ENCODE data around the gene FBXL19. TPM values are rescaled to one million over a fixed set of nuclear protein-coding genes. Genes with fewer than 3 reads are reported as not detected.

FBXL19 gene
- total and polyA plus RNA-seq, 2 of the 13 experiments (the other 11 are each of a cell fraction or from before 2014, with no cell fraction given): 6.0 to 13.7 TPM

DNA sequence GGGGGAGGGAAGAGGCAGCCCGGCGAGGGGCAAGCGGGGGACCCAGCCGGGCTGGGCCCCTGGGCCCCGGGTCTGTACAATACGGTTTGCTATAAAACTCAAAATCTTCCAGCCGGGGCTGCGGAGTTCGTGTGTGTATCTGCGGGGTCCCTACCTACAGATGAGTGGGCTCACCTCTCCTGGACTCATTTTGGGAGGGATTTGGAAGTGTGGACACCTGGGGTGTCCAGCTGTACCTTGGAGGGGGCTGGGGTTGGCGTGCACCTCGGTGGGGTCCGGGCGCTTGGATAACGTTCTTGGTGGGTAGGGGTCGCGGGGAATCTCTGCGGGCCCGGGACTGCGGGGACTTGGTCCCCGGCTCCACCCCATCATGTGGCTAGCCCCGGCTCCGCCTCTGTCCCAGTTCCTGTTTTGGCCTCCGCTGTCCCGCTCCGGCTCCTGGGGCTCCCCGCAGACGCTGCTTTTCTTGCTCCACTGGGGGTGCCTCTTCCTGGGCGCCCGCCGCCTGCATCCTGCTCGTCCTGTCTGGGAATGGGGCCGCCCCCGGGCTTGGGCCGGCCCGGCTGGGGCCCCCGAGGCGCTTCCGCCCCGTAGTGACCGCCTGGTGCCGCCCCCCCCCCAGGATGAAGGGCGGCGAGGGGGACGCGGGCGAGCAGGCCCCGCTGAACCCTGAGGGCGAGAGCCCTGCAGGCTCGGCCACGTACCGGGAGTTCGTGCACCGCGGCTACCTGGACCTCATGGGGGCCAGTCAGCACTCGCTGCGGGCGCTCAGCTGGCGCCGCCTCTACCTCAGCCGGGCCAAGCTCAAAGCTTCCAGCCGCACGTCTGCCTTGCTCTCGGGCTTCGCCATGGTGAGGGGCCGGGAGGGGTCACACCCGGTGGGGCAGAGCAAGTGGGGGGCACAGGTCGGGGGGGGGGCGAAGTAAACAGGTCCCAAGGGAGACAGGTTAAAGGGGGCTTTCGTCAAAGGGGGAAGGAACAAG is 25.6 kb downstream of the FBXL19 start, which contains the start of gene ORAI3 (continued):
- TF ChIP-seq ELF3 (CRISPR knock-in tag; IDR thresholded peaks at IDR 0.05) (0 out of 2 replicates have a peak, but pooled peaks have one; percentile 37), ZNF256 (CRISPR knock-in tag; conservative IDR thresholded peaks at IDR 0.05) (0 out of 2 replicates have a peak, but pooled peaks have one; percentile 41), SNAPC2 (CRISPR knock-in tag; IDR thresholded peaks at IDR 0.05) (no peak), ZNF431 (CRISPR knock-in tag; IDR thresholded peaks at IDR 0.05; ENCODE audit: borderline replicate concordance, low read depth) (no peak; the same call in 1 of the 2 replicates), ZNF30 (CRISPR knock-in tag; IDR thresholded peaks at IDR 0.05) (no peak), TMF1 (CRISPR knock-in tag; IDR thresholded peaks at IDR 0.05; ENCODE audit: low read depth) (no peak; the same call in 1 of the 2 replicates), FOXO1 (CRISPR knock-in tag; IDR thresholded peaks at IDR 0.05) (no peak), ZNF138 (CRISPR knock-in tag; IDR thresholded peaks at IDR 0.05; ENCODE audit: low read depth) (peak; percentile 65), ZFP36 (IDR thresholded peaks at IDR 0.05; ENCODE audit: borderline replicate concordance, low read depth, low read length, partially characterized antibody) (no peak), SUZ12 (IDR thresholded peaks at IDR 0.05; ENCODE audit: low read depth, low read length) (no peak), STAT5B (CRISPR knock-in tag; IDR thresholded peaks at IDR 0.05) (0 out of 2 replicates have a peak, but pooled peaks have one; percentile 15), CBX2 (IDR thresholded peaks at IDR 0.05; ENCODE audit: low read depth, low read length) (no peak), CBX2 (CRISPR knock-in tag; IDR thresholded peaks at IDR 0.05; ENCODE audit: low read depth) (no peak), HOXA3 (CRISPR knock-in tag; IDR thresholded peaks at IDR 0.05) (peak; percentile 71)
- TF ChIP-seq, protein P1, sequence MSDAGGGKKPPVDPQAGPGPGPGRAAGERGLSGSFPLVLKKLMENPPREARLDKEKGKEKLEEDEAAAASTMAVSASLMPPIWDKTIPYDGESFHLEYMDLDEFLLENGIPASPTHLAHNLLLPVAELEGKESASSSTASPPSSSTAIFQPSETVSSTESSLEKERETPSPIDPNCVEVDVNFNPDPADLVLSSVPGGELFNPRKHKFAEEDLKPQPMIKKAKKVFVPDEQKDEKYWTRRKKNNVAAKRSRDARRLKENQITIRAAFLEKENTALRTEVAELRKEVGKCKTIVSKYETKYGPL (CRISPR knock-in tag; IDR thresholded peaks at IDR 0.05): no peak
- TF ChIP-seq, protein P2, sequence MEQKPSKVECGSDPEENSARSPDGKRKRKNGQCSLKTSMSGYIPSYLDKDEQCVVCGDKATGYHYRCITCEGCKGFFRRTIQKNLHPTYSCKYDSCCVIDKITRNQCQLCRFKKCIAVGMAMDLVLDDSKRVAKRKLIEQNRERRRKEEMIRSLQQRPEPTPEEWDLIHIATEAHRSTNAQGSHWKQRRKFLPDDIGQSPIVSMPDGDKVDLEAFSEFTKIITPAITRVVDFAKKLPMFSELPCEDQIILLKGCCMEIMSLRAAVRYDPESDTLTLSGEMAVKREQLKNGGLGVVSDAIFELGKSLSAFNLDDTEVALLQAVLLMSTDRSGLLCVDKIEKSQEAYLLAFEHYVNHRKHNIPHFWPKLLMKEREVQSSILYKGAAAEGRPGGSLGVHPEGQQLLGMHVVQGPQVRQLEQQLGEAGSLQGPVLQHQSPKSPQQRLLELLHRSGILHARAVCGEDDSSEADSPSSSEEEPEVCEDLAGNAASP (CRISPR knock-in tag; IDR thresholded peaks at IDR 0.05; ENCODE audit: borderline replicate concordance): no peak
- TF ChIP-seq, protein P3, sequence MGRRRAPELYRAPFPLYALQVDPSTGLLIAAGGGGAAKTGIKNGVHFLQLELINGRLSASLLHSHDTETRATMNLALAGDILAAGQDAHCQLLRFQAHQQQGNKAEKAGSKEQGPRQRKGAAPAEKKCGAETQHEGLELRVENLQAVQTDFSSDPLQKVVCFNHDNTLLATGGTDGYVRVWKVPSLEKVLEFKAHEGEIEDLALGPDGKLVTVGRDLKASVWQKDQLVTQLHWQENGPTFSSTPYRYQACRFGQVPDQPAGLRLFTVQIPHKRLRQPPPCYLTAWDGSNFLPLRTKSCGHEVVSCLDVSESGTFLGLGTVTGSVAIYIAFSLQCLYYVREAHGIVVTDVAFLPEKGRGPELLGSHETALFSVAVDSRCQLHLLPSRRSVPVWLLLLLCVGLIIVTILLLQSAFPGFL (CRISPR knock-in tag; IDR thresholded peaks at IDR 0.05): no peak
- TF ChIP-seq, protein P4, sequence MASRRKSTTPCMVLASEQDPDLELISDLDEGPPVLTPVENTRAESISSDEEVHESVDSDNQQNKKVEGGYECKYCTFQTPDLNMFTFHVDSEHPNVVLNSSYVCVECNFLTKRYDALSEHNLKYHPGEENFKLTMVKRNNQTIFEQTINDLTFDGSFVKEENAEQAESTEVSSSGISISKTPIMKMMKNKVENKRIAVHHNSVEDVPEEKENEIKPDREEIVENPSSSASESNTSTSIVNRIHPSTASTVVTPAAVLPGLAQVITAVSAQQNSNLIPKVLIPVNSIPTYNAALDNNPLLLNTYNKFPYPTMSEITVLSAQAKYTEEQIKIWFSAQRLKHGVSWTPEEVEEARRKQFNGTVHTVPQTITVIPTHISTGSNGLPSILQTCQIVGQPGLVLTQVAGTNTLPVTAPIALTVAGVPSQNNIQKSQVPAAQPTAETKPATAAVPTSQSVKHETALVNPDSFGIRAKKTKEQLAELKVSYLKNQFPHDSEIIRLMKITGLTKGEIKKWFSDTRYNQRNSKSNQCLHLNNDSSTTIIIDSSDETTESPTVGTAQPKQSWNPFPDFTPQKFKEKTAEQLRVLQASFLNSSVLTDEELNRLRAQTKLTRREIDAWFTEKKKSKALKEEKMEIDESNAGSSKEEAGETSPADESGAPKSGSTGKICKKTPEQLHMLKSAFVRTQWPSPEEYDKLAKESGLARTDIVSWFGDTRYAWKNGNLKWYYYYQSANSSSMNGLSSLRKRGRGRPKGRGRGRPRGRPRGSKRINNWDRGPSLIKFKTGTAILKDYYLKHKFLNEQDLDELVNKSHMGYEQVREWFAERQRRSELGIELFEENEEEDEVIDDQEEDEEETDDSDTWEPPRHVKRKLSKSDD (CRISPR knock-in tag; IDR thresholded peaks at IDR 0.05; ENCODE audit: low read depth): peak; percentile 62; the same call in 1 of the 2 replicates
- TF ChIP-seq, protein P5, sequence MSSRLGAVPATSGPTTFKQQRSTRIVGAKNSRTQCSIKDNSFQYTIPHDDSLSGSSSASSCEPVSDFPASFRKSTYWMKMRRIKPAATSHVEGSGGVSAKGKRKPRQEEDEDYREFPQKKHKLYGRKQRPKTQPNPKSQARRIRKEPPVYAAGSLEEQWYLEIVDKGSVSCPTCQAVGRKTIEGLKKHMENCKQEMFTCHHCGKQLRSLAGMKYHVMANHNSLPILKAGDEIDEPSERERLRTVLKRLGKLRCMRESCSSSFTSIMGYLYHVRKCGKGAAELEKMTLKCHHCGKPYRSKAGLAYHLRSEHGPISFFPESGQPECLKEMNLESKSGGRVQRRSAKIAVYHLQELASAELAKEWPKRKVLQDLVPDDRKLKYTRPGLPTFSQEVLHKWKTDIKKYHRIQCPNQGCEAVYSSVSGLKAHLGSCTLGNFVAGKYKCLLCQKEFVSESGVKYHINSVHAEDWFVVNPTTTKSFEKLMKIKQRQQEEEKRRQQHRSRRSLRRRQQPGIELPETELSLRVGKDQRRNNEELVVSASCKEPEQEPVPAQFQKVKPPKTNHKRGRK (CRISPR knock-in tag; IDR thresholded peaks at IDR 0.05): no peak
- TF ChIP-seq, protein P6, sequence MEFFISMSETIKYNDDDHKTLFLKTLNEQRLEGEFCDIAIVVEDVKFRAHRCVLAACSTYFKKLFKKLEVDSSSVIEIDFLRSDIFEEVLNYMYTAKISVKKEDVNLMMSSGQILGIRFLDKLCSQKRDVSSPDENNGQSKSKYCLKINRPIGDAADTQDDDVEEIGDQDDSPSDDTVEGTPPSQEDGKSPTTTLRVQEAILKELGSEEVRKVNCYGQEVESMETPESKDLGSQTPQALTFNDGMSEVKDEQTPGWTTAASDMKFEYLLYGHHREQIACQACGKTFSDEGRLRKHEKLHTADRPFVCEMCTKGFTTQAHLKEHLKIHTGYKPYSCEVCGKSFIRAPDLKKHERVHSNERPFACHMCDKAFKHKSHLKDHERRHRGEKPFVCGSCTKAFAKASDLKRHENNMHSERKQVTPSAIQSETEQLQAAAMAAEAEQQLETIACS (CRISPR knock-in tag; IDR thresholded peaks at IDR 0.05): no peak

Measured in HepG2 (cell line).